GM23248 (cell line): Measurements from ENCODE around the gene TCF25.

Source experiments
- EZH2 ChIP-seq: fragments of 200-600 bp; sonication (generic); IDR thresholded peaks from 2 replicates; pipeline ENCODE4 v1.6.1; 2018; ENCODE audit warnings: antibody characterized with exemption, mild to moderate bottlenecking; ENCODE audit not compliant: insufficient read depth, poor library complexity, severe bottlenecking
- EZH2phosphoT487 ChIP-seq: fragments of 200-600 bp; sonication (generic); IDR thresholded peaks from 2 replicates; pipeline ENCODE4 v1.6.1; 2018; ENCODE audit warnings: antibody characterized with exemption, moderate library complexity, mild to moderate bottlenecking, low read depth; ENCODE audit not compliant: insufficient read depth

GRCh38 chr16:89915303-89916232 is 42.2 kb downstream of the TCF25 start:
- TF ChIP-seq EZH2phosphoT487 (no peak), EZH2 (no peak)
